HCT116 (cell line): ENCODE measurements around the gene DCHS2.

Experiments
- CTCF ChIP-seq, 3 experiments: fragments of 200-600 bp in 1 of 3; sonication (generic) in 1 of 3; IDR thresholded peaks in 2 of 3; conservative IDR thresholded peaks in 1 of 3; 2 replicates each; pipeline ENCODE4 v1.5.1; 2012 to 2017; ENCODE audit warnings: low read depth in 2 of 3, low read length in 2 of 3, antibody characterized with exemption in 1 of 3, borderline replicate concordance in 1 of 3, control low read depth in 1 of 3, mild to moderate bottlenecking in 1 of 3, mixed read lengths in 1 of 3, mixed run types in 1 of 3, moderate library complexity in 1 of 3; ENCODE audit not compliant: insufficient read depth in 1 of 3
- EZH2phosphoT487 ChIP-seq: fragments of 200-600 bp; IDR thresholded peaks from 2 replicates; pipeline ENCODE4 v1.6.1; 2018; ENCODE audit warnings: antibody characterized with exemption, borderline replicate concordance
- MAX ChIP-seq: IDR thresholded peaks from 2 replicates; pipeline ENCODE4 v1.6.1; 2012
- POLR2A ChIP-seq: IDR thresholded peaks from 2 replicates; pipeline ENCODE4 v1.7.0; 2011; ENCODE audit warnings: borderline replicate concordance; ENCODE audit not compliant: insufficient read depth, insufficient read length; ENCODE audit errors: extremely low read depth
- POLR2AphosphoS5 ChIP-seq: IDR thresholded peaks from 2 replicates; pipeline ENCODE4 v1.6.1; 2011; ENCODE audit warnings: mild to moderate bottlenecking, low read depth, low read length, moderate library complexity
- REST ChIP-seq: IDR thresholded peaks from 2 replicates; pipeline ENCODE4 v1.6.1; 2012; ENCODE audit warnings: low read depth
- ZNF274 ChIP-seq: fragments of 200-500 bp; sonication (Bioruptor generic); IDR thresholded peaks from 2 replicates; pipeline ENCODE4 v1.6.1; 2014; ENCODE audit warnings: mild to moderate bottlenecking, low read depth, low read length, inconsistent platforms

- no peak for TF ChIP-seq REST
- no peak for TF ChIP-seq POLR2A
- TF ChIP-seq CTCF (IDR thresholded peaks at IDR 0.05 in 2 of 3, conservative IDR thresholded peaks at IDR 0.05 in 1 of 3; ENCODE audit: borderline replicate concordance in 1 of 3, insufficient read depth in 1 of 3, low read depth in 2 of 3, low read length in 2 of 3) = no peak
- TF ChIP-seq ZNF274 = no peak
- no peak for TF ChIP-seq EZH2phosphoT487
- TF ChIP-seq MAX = no peak
- TF ChIP-seq POLR2AphosphoS5 = no peak
Measured at GRCh38 chr4:154450966-154451365, 40.6 kb downstream of the DCHS2 start.
